Adipocyte (in vitro differentiated cells): ENCODE results near the gene DSC3.

Source experiments
- DNase-seq: peaks from one replicate; pipeline ENCODE4 v3.0.0-alpha.2; 2015; ENCODE audit warnings: low read depth
- H3K27me3 ChIP-seq: replicated peaks from 2 replicates; pipeline ENCODE4 v1.7.0; 2013; ENCODE audit warnings: mild to moderate bottlenecking, low read length, moderate library complexity; ENCODE audit not compliant: control insufficient read depth, insufficient read depth
- H3K36me3 ChIP-seq: 2 replicates; pipeline ENCODE4 v1.7.0; 2013; ENCODE audit warnings: low read length, mild to moderate bottlenecking, moderate library complexity; ENCODE audit not compliant: control insufficient read depth, insufficient read depth, severe bottlenecking
- H3K4me1 ChIP-seq: 2 replicates; pipeline ENCODE4 v1.7.0; 2013; ENCODE audit warnings: mild to moderate bottlenecking, low read length, moderate library complexity; ENCODE audit not compliant: control insufficient read depth, insufficient read depth
- H3K4me3 ChIP-seq: 2 replicates; pipeline ENCODE4 v1.7.0; 2013; ENCODE audit warnings: mild to moderate bottlenecking, low read length, moderate library complexity
- H3K9ac ChIP-seq: 2 replicates; pipeline ENCODE4 v1.7.0; 2013; ENCODE audit warnings: mild to moderate bottlenecking, low read length, moderate library complexity
- H3K9me3 ChIP-seq: 2 replicates; pipeline ENCODE4 v1.7.0; 2013; ENCODE audit warnings: mild to moderate bottlenecking, low read length, moderate library complexity; ENCODE audit not compliant: control insufficient read depth

DSC3 gene

DNA sequence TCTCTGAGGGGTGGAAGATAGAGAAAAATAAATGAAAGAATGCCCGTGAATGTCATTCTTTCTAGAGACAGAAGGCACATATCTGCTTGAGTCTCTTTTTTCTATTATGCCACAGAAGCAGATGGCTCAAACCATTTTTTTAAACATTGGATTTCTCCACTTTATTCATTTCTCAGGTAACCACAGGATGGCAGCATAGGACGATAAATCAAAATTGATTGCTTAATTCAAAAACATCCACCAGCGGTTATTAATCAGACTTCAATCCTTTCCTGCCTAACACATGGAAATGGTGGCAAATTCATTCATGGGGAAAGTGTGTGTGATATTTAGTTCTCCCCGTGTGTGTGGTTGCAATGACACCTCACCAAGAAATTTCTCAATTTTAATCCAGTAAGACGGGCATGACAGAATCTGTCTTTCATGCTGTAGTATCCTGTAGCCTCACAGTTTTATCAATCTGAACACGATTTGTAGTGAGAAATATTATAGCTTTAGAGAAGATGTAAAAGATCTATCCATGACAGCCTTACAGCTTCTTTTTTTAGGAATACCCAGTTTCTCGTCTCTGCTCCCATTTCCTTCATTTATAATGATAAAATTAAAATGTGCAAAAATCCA, 72.2 kb downstream of the DSC3 start:
- no peaks in the 10 kb centered on the region for H3K4me1 ChIP-seq
- no peak overlapping the region for H3K9ac ChIP-seq
- peak; percentile 24 for DNase-seq
- peaks cover 8% of the 10 kb centered on the region for H3K27me3 ChIP-seq
- no peak overlapping the region for H3K4me3 ChIP-seq
- H3K9me3 ChIP-seq: no peaks in the 10 kb centered on the region
- no peaks in the 10 kb centered on the region for H3K36me3 ChIP-seq

GRCh38 chr18:30969670-30970170, 72.8 kb downstream of the DSC3 start:
- H3K9ac ChIP-seq: no peak overlapping the region
- H3K36me3 ChIP-seq: no peaks in the 10 kb centered on the region
- H3K27me3 ChIP-seq: peaks cover 9% of the 10 kb centered on the region
- DNase-seq: no peak
- no peaks in the 10 kb centered on the region for H3K9me3 ChIP-seq
- H3K4me1 ChIP-seq: no peaks in the 10 kb centered on the region
- no peak overlapping the region for H3K4me3 ChIP-seq

GRCh38 chr18:30967701-30968100, 74.8 kb downstream of the DSC3 start:
- Histone ChIP-seq H3K27me3 (peaks cover 9% of the 10 kb centered on the region), H3K36me3 (no peaks in the 10 kb centered on the region), H3K4me3 (no peak overlapping the region), H3K4me1 (no peaks in the 10 kb centered on the region), H3K9ac (no peak overlapping the region), H3K9me3 (no peaks in the 10 kb centered on the region)
- no peak for DNase-seq

DNA sequence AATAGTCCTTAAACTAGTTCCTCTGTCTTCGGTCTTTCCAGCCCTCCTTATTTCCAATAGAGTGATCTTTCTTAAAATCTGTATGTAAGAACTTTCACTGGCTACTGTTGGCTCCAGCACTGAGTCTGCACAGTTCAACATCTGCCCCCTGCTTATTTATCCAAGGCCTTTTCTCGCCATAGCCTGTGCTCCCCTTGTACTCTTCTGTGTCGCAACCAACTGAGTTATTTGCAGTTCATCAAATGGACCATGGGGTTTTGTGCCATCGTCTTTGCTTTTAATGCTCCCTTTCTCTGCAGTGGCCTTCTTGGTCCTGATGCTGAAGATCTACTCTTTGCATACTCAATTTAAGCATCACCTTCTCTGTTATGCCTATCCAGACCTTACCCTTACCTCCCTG, 77.3 kb downstream of the DSC3 start:
- H3K9me3 ChIP-seq: no peaks in the 10 kb centered on the region
- H3K36me3 ChIP-seq: no peaks in the 10 kb centered on the region
- no peak overlapping the region for H3K4me3 ChIP-seq
- H3K4me1 ChIP-seq: no peaks in the 10 kb centered on the region
- DNase-seq: no peak
- no peak overlapping the region for H3K9ac ChIP-seq
- peaks cover 3% of the 10 kb centered on the region for H3K27me3 ChIP-seq

DNA sequence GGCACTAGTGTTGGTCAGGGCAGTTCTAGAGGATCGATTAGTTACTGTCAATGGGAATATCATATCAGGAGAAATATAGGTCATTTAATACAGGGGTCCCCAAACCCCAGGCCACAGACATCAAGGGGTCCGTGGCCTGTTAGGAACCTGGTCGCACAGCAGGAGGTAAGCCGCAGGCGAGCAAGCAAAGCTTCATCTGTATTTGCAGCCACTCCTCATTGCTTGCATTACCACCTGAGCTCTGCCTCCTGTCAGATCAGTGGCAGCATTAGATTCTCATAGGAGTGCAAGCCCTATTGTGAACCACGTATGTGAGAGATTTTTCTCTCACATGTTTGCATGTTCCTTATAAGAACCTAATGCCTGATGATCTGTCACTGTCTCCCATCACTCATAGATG, 81.9 kb downstream of the DSC3 start:
- H3K4me1 ChIP-seq: no peaks in the 10 kb centered on the region

GRCh38 chr18:30957066-30957465, 85.5 kb downstream of the DSC3 start:
- H3K9ac ChIP-seq: no peak overlapping the region
- H3K9me3 ChIP-seq: no peaks in the 10 kb centered on the region
- no peak for DNase-seq
- H3K4me1 ChIP-seq: no peaks in the 10 kb centered on the region
- H3K27me3 ChIP-seq: no peaks in the 10 kb centered on the region
- no peak overlapping the region for H3K4me3 ChIP-seq
- no peaks in the 10 kb centered on the region for H3K36me3 ChIP-seq

More for the DNA sequence above, 81.9 kb downstream of the DSC3 start:
- Histone ChIP-seq H3K27me3 (peaks cover 3% of the 10 kb centered on the region), H3K36me3 (no peaks in the 10 kb centered on the region), H3K9me3 (no peaks in the 10 kb centered on the region), H3K4me3 (no peak overlapping the region), H3K9ac (no peak overlapping the region)
- DNase-seq: no peak

DNA sequence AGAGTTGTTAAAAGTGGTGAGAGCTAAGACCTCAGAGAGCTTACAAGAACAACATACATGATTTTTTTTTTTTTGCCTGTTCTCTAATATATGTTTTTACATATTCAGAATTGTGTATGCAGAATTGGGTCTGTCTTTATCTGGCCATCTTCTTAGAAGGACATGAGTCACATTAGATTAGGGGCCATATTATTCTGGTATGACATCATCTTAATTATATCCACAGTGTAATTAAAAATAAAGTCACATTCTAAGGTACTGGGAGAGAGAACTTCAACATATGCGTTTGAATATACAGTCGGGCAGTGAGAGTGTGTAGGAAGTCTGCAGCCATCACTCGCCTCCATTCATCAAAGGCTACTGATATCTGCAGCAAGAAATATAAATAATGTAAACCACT, 88.3 kb downstream of the DSC3 start:
- H3K27me3 ChIP-seq: no peaks in the 10 kb centered on the region
- no peaks in the 10 kb centered on the region for H3K9me3 ChIP-seq
- H3K4me3 ChIP-seq: no peak overlapping the region
- H3K4me1 ChIP-seq: no peaks in the 10 kb centered on the region
- H3K9ac ChIP-seq: no peak overlapping the region
- no peaks in the 10 kb centered on the region for H3K36me3 ChIP-seq
- DNase-seq: no peak

DNA sequence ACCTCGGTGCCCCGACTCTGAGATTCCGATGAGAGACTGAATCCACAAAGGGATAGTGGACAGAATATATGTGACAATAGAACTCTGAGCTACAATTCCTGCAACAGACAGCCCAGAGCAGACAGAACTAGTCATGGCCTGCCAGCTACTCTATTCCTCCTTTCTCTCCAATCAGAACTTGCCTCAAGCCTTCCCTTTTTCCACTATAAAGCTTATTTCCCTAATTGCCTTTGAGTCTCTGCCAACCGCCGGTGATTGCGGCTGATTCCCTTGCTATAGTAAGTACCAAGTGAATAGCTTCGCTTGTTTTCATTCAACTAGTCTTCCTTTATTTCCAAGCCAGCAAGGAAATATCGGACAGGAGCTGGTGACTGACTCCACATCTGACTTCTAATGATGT, 96.8 kb downstream of the DSC3 start:
- Histone ChIP-seq H3K4me3 (no peak overlapping the region), H3K9me3 (peaks cover 8% of the 10 kb centered on the region), H3K27me3 (no peaks in the 10 kb centered on the region), H3K9ac (no peak overlapping the region), H3K4me1 (no peaks in the 10 kb centered on the region), H3K36me3 (no peaks in the 10 kb centered on the region)
- no peak for DNase-seq

DNA sequence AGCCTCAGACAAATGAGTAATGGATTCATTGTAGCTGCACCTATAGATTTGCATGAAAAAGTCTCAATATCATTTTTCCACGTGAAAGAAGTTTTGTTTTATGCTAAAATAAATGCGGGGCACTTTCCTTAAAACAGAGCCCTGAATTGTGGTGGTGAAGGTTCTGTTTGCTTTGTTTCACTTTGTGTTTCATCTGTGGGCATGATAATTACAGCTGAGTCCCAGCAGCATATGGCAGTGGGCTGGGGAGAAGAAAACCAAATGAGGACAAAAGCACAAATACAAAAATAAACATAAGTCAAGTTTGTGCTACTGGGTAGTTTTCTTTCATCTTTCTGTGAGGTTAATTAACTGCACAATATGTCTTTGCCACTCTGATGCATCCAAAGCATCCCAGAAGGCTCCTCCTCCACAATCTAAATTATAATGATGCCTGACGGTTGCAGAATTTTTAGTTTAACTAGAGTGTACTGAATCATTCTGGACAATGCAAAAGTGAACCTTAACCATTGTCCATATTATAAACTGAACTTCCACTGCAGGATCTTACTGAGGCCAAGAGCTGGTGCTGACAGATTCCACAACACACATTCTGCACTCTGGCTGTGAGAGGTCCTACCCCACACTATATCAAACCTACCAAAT, 97.6 kb downstream of the DSC3 start:
- Histone ChIP-seq H3K9ac (no peak overlapping the region), H3K36me3 (no peaks in the 10 kb centered on the region), H3K4me1 (no peaks in the 10 kb centered on the region), H3K9me3 (peaks cover 15% of the 10 kb centered on the region), H3K27me3 (no peaks in the 10 kb centered on the region), H3K4me3 (no peak overlapping the region)
- no peak for DNase-seq

GRCh38 chr18:30940952-30941539, 101.5 kb downstream of the DSC3 start:
- Histone ChIP-seq H3K27me3 (no peaks in the 10 kb centered on the region), H3K36me3 (no peaks in the 10 kb centered on the region), H3K4me1 (no peaks in the 10 kb centered on the region), H3K9ac (no peak overlapping the region), H3K4me3 (no peak overlapping the region), H3K9me3 (peaks cover 17% of the 10 kb centered on the region)
- no peak for DNase-seq
